Adipocyte (in vitro differentiated cells): Measurements from ENCODE around the gene PRDM16.

Source experiments
- DNase-seq: peaks from one replicate; pipeline ENCODE4 v3.0.0-alpha.2; 2015; ENCODE audit warnings: low read depth
- H3K27me3 ChIP-seq: replicated peaks from 2 replicates; pipeline ENCODE4 v1.7.0; 2013; ENCODE audit warnings: mild to moderate bottlenecking, low read length, moderate library complexity; ENCODE audit not compliant: control insufficient read depth, insufficient read depth
- H3K36me3 ChIP-seq: 2 replicates; pipeline ENCODE4 v1.7.0; 2013; ENCODE audit warnings: low read length, mild to moderate bottlenecking, moderate library complexity; ENCODE audit not compliant: control insufficient read depth, insufficient read depth, severe bottlenecking
- H3K4me1 ChIP-seq: 2 replicates; pipeline ENCODE4 v1.7.0; 2013; ENCODE audit warnings: mild to moderate bottlenecking, low read length, moderate library complexity; ENCODE audit not compliant: control insufficient read depth, insufficient read depth
- H3K4me3 ChIP-seq: 2 replicates; pipeline ENCODE4 v1.7.0; 2013; ENCODE audit warnings: mild to moderate bottlenecking, low read length, moderate library complexity
- H3K9ac ChIP-seq: 2 replicates; pipeline ENCODE4 v1.7.0; 2013; ENCODE audit warnings: mild to moderate bottlenecking, low read length, moderate library complexity
- H3K9me3 ChIP-seq: 2 replicates; pipeline ENCODE4 v1.7.0; 2013; ENCODE audit warnings: mild to moderate bottlenecking, low read length, moderate library complexity; ENCODE audit not compliant: control insufficient read depth

The PRDM16 gene

DNA sequence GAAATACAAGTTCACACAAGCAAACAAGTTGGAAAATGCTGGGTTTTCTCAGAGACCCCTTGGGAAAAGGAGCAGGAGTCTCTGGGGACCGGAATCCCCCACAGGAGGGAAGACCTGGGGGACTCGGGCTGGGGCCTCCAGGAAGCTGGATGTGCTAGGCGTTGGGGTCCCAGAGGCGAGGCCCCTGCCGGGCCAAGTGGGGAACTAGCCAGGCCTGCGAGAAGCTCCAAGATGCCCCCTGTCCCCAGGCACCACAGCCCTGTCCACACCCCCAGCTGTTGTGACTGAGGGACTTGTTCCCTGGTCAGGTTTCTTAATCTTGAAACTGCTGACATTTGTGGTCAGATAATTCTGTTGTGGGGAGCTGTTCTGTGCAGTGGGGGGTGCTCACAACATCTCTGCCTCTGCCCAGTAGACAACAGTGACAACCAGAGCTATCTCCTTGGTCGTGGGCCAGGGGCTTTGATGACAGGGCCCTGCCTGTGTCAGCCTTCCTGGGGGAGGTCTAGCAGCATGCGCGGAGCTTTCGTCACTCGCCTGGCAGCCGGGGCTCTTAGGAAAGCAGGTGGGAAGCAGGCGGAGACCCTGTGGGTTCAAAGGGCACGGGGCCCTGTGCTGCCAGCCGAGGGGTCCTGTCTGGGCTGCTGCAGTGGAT lies 259.1 kb downstream of the PRDM16 start:
- H3K4me3 ChIP-seq, result no peak overlapping the region
- H3K9ac ChIP-seq, result no peak overlapping the region
- no peaks in the 10 kb centered on the region for H3K9me3 ChIP-seq
- H3K4me1 ChIP-seq, result no peaks in the 10 kb centered on the region
- no peaks in the 10 kb centered on the region for H3K36me3 ChIP-seq
- DNase-seq, result no peak
- peaks cover 22% of the 10 kb centered on the region for H3K27me3 ChIP-seq

DNA sequence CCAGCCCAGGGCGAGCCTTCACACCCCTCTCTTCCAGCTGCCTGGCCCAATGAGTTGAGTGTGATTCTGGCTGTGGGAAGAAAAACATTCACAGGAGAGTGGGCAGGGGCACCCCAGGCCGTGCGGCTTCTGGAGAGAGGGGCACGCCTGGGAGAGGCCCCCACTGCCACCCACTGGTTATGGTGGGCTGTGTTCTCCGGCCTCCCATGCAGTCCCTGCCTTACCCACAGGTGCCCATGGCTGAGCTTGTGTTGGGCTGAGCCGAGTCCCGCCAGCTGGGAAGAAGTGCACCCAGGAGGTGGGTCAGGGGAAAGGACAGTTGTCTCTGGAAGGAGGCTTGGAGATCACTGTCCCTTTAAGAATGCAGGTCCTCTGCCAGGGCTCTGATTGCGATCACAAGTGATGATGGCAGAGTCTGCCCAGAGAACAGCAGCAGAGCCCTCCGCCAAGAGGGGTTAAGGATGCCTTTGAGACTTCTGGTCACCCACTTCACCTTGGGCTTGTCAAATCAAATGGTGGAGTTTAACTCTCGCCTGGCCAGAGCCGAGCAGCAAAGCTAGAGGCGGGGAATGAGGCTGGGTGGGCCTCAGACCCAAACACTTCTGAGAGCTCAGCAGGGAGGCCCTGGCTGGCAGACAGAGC lies 260.8 kb downstream of the PRDM16 start:
- no peak for DNase-seq
- no peak overlapping the region for H3K9ac ChIP-seq
- no peaks in the 10 kb centered on the region for H3K9me3 ChIP-seq
- no peaks in the 10 kb centered on the region for H3K36me3 ChIP-seq
- peaks cover 24% of the 10 kb centered on the region for H3K27me3 ChIP-seq
- H3K4me1 ChIP-seq, result no peaks in the 10 kb centered on the region
- H3K4me3 ChIP-seq, result no peak overlapping the region

DNA sequence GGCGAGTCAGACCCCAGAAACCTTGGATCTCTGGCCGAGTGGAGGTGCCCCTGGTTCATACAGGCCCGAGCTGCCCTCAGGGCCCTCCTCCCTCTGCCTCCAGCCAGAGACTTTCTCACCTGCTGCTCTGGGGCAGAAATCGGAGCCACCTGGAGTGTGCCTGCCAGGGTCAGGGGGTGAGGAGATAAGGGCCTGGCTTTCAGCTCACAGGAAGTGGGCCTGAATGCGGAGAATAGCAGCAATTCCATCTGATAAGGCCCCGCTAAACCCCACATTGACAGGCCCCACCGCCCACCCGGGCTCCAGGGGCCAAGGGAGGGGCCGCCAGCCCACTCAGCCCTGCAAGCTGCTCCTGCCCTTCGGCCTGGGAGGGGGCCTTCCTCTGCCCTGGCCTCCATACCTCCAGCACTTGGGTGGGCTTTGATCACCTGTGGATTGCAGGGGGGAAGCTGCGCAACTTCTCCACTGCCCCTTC lies 261.8 kb downstream of the PRDM16 start:
- Histone ChIP-seq H3K4me1 (no peaks in the 10 kb centered on the region), H3K9me3 (no peaks in the 10 kb centered on the region), H3K9ac (no peak overlapping the region), H3K4me3 (no peak overlapping the region), H3K27me3 (peaks cover 28% of the 10 kb centered on the region), H3K36me3 (no peaks in the 10 kb centered on the region)
- no peak for DNase-seq

DNA sequence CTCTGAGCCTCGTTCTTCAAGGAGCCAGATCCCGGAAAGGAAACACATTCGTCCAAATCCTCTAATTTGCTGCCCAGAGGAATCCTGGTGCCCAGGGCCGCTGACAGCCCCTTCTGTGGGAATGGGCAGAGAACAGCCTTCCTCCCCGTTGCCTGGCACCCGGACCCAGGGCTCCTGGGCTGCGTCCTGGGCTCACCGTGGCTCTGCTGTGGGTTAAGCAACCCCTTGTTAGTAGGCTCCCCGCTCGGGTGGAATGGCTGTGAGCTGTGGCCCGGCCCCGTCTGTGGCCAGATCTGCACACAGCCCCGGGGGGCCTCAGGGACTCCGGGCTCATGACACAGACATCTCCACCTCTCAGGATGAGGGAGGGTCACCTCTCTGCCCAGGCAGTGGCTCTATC lies 262.6 kb downstream of the PRDM16 start:
- Histone ChIP-seq H3K4me3 (no peak overlapping the region), H3K9ac (no peak overlapping the region), H3K9me3 (no peaks in the 10 kb centered on the region), H3K27me3 (peaks cover 28% of the 10 kb centered on the region), H3K4me1 (no peaks in the 10 kb centered on the region), H3K36me3 (no peaks in the 10 kb centered on the region)
- DNase-seq, result no peak

DNA sequence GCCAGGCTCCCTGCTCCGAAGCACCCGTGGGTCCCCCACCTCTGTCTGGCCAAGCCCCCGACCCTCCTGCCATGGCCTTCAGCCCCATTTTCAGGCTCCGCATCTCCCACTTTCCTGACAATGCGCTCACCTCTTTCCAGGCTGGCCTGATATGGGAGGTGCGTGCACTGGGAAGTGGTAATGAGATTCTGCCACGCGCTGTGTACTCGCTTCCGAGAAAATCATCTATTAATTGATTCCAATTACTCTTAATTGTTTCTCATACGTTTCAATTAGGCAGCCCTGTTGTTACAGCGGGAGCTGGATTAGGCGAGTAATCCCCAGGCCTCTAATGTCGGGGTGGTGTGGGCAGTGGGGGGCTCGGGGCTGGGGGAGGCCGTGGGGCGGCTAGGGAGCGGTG lies 263.0 kb downstream of the PRDM16 start:
- Histone ChIP-seq H3K9me3 (no peaks in the 10 kb centered on the region), H3K4me3 (no peak overlapping the region), H3K9ac (no peak overlapping the region), H3K27me3 (peaks cover 28% of the 10 kb centered on the region), H3K4me1 (no peaks in the 10 kb centered on the region), H3K36me3 (no peaks in the 10 kb centered on the region)
- no peak for DNase-seq

DNA sequence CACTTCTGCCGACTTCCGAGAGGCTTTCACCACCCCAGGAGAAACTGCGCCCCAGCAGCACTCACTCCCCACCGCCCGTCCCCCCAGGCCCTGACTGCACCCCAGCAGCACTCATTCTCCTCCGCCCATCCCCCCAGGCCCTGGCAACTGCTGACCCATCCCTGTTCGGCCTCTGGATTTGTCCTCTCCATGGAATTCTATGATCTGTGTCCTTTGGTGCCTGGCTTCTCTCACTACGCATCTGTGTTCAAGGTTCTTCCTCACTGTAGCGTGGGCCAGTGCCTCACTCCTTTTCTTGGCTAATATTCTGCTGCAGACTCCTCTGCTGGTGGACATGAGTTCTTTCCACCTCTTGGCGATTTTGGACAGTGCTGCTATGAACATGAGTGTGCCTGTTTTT lies 263.7 kb downstream of the PRDM16 start:
- H3K36me3 ChIP-seq, result no peaks in the 10 kb centered on the region
- H3K4me3 ChIP-seq, result no peak overlapping the region
- H3K9ac ChIP-seq, result no peak overlapping the region
- no peaks in the 10 kb centered on the region for H3K4me1 ChIP-seq
- H3K9me3 ChIP-seq, result no peaks in the 10 kb centered on the region
- DNase-seq, result no peak
- H3K27me3 ChIP-seq, result peaks cover 29% of the 10 kb centered on the region

DNA sequence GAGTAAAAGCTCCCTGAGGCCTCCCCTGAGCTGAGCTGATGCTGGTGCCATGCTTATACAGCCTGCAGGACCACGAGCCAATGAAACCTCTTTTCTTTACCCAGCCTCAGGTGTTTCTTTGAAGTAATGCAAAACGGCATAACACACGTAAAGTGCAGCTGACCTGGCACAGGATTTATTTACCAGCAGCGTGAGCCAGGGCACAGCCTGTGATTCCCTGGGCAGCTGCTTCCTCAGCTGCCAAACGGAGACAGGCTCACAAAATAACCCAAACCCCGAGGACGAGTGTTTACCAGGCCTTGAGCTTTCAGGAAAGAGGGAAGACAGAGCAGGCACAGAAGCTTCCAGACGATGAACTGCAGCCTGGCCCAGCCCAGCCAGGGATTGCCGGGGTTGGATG lies 264.9 kb downstream of the PRDM16 start:
- no peaks in the 10 kb centered on the region for H3K9me3 ChIP-seq
- H3K36me3 ChIP-seq, result no peaks in the 10 kb centered on the region
- no peaks in the 10 kb centered on the region for H3K4me1 ChIP-seq
- no peak overlapping the region for H3K4me3 ChIP-seq
- H3K27me3 ChIP-seq, result peaks cover 32% of the 10 kb centered on the region
- DNase-seq, result no peak
- H3K9ac ChIP-seq, result no peak overlapping the region

DNA sequence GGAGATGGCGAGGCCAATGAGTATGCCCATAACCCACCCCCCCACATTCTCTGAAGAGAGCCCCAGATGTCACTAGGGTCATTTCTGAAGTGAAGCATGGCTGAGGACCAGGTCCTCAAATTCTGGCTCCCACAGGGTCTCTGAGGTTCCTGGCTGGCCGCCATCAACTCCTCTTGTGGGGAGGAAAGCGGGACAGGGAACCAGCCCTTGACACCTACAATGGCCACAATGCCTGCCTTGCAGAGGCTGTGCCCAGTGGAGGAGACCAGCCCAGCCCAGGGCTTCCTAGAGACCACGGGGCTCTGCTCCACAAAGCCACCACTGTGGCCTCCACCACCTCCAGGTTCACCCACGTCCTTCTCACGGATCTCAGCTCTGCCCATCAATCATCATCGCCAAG lies 265.4 kb downstream of the PRDM16 start:
- DNase-seq, result no peak
- Histone ChIP-seq H3K36me3 (no peaks in the 10 kb centered on the region), H3K27me3 (peaks cover 32% of the 10 kb centered on the region), H3K4me3 (no peak overlapping the region), H3K4me1 (no peaks in the 10 kb centered on the region), H3K9me3 (no peaks in the 10 kb centered on the region), H3K9ac (no peak overlapping the region)

DNA sequence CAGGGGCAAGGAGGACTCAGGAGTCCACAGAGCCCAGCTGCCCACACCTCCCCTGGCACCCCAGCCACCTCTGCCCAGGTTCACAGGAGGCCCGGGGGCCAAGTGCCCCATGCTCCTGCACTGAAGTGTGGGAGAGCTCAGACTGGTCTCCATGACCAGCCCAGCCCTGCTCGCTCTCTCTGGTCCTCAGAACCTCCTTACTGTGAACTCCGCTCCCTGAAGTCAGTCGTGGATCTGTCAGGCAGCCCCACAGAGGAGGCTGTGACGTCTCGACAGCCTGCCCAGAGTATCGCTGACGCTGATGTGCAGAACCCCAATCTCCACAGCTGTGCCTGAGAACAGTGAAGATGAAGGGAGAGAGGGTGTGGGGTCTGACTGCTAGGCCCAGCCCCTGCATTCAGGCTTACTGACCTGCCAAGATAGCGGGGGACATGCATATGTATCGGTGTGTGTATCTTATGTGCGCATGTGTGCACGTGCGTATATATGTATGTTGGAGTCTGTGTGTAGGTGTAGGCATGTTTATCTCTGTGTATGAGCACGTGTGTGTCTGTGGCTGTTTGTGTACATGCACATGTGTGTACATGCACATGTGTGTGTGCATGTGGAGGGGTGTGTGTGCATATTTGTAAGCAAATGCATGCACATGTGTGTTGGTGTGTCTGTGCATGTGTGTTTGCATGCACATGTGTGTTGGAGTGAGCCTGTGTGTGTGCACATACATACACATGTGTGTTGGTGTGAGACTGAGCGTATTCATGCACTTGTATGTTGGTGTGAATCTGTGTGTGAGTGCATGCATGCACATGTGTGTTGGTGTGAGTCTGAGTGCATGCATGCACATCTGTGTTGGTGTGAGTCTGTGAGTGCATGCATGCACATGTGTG lies 267.0 kb downstream of the PRDM16 start:
- no peaks in the 10 kb centered on the region for H3K9me3 ChIP-seq
- no peak for DNase-seq
- no peaks in the 10 kb centered on the region for H3K36me3 ChIP-seq
- no peak overlapping the region for H3K9ac ChIP-seq
- peaks cover 38% of the 10 kb centered on the region for H3K27me3 ChIP-seq
- H3K4me1 ChIP-seq, result no peaks in the 10 kb centered on the region
- no peak overlapping the region for H3K4me3 ChIP-seq

DNA sequence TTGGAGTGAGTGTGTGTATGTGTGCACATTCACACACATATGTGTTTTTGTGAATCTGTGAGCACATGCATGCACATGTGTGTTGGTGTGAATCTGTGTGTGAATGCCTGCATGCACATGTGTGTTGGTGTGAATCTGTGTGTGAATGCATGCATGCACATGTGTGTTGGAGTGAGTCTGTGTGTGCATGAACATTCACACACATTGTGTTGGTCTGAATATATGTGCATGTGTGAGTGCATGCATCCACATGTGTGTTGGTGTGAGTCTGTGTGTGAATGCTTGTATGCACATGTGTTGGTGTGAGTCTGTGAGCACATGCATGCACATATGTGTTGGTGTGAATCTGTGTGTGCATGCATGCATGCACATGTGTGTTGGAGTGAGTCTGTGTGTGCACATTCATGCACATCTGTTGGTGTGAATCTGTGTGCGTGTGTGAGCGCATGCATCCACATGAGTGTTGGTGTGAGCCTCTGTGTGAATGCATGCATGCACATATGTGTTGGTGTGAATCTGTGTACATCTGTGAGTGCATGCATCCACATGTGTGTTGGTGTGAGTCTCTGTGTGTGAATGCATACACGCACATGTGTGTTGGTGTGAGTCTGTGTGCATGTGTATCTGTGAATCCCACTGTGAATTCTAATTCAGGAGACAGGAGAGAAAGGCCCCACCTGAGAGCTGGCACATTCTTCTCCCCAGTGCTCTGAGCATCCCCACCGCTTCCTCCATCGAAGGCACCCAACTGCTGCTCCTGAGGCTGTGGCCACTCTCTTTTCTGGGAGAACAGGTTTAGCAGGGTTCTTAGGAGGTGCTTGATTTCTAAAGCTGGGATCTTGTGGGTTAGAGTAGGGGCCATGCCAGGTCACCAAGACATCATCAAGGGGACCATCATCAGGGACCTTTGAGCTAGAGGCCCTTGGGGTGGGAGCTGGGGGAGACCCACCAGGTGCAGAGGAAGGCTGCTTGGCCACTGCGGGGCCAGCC lies 267.9 kb downstream of the PRDM16 start:
- no peaks in the 10 kb centered on the region for H3K4me1 ChIP-seq
- no peak for DNase-seq
- no peaks in the 10 kb centered on the region for H3K9me3 ChIP-seq
- H3K27me3 ChIP-seq, result peaks cover 44% of the 10 kb centered on the region
- no peaks in the 10 kb centered on the region for H3K36me3 ChIP-seq
- H3K4me3 ChIP-seq, result no peak overlapping the region
- H3K9ac ChIP-seq, result no peak overlapping the region
